DOHH2 (cell line): ENCODE data around the gene CEACAM7.

Experiments used
- H3F3A ChIP-seq: fragments of 200-600 bp; sonication (generic), shearing (Covaris generic); 2 replicates; pipeline ENCODE4 v1.6.0; 2016; ENCODE audit warnings: antibody characterized with exemption, mild to moderate bottlenecking; ENCODE audit not compliant: control insufficient read depth, insufficient read depth
- H3K27ac ChIP-seq: fragments of 200-600 bp; sonication (generic); 2 replicates; pipeline ENCODE4 v1.5.1; 2014; ENCODE audit warnings: low read depth, mild to moderate bottlenecking, low read length, moderate library complexity
- H3K27me3 ChIP-seq: fragments of 200-600 bp; sonication (generic); 2 replicates; pipeline ENCODE4 v1.6.1; 2014; ENCODE audit warnings: mild to moderate bottlenecking, low read length, mixed read lengths; ENCODE audit not compliant: control insufficient read depth
- H3K36me3 ChIP-seq: fragments of 200-600 bp; sonication (generic); 2 replicates; pipeline ENCODE4 v1.6.1; 2014; ENCODE audit warnings: mild to moderate bottlenecking, low read length, moderate library complexity, mixed read lengths; ENCODE audit not compliant: control insufficient read depth
- H3K4me1 ChIP-seq: fragments of 200-600 bp; sonication (generic); 2 replicates; pipeline ENCODE4 v1.6.1; 2014; ENCODE audit warnings: mild to moderate bottlenecking, low read length, mixed read lengths; ENCODE audit not compliant: control insufficient read depth
- H3K4me2 ChIP-seq: fragments of 200-600 bp; sonication (generic); 2 replicates; pipeline ENCODE4 v1.6.0; 2014; ENCODE audit warnings: mild to moderate bottlenecking, low read length, moderate library complexity
- H3K4me3 ChIP-seq: fragments of 200-600 bp; sonication (generic); 2 replicates; pipeline ENCODE4 v1.5.1; 2014; ENCODE audit warnings: mild to moderate bottlenecking, low read length, mixed read lengths
- H3K79me2 ChIP-seq: fragments of 200-600 bp; sonication (generic); 2 replicates; pipeline ENCODE4 v1.6.1; 2014; ENCODE audit warnings: mild to moderate bottlenecking, low read length, mixed read lengths; ENCODE audit not compliant: control insufficient read depth
- H3K9me2 ChIP-seq: fragments of 200-600 bp; sonication (generic); replicated peaks from 2 replicates; pipeline ENCODE4 v1.6.1; 2014; ENCODE audit warnings: mild to moderate bottlenecking, low read length, mixed read lengths; ENCODE audit not compliant: control insufficient read depth
- H3K9me3 ChIP-seq: fragments of 200-600 bp; sonication (generic); 2 replicates; pipeline ENCODE4 v1.6.1; 2014; ENCODE audit warnings: antibody characterized with exemption, low read length, mixed read lengths; ENCODE audit not compliant: control insufficient read depth, insufficient read depth
- H4K20me1 ChIP-seq: fragments of 200-600 bp; sonication (generic); 2 replicates; pipeline ENCODE4 v1.6.0; 2014; ENCODE audit warnings: low read depth, mild to moderate bottlenecking, antibody characterized with exemption, low read length, moderate library complexity; ENCODE audit not compliant: control insufficient read depth, insufficient read depth
- EZH2phosphoT487 ChIP-seq: fragments of 200-600 bp; sonication (generic); IDR thresholded peaks from 2 replicates; pipeline ENCODE4 v1.6.1; 2017; ENCODE audit warnings: borderline replicate concordance, mild to moderate bottlenecking, antibody characterized with exemption, low read length, moderate library complexity, mixed read lengths
- TF ChIP-seq, protein P1 (sequence below): fragments of 200-600 bp; sonication (generic); IDR thresholded peaks from one replicate; pipeline ENCODE4 v1.5.1; 2014; ENCODE audit warnings: antibody characterized with exemption, mild to moderate bottlenecking, low read depth, low read length; ENCODE audit not compliant: poor library complexity, severe bottlenecking

Gene CEACAM7

GRCh38 chr19:41708481-41708880 lies 20.4 kb upstream of the CEACAM7 start, which contains the start of gene CEACAM5:
Gene CEACAM5, plus strand, starts transcription at chr19:41708626. Its CDS starts 106 bp downstream, at chr19:41708732.
- TF ChIP-seq, protein P1, sequence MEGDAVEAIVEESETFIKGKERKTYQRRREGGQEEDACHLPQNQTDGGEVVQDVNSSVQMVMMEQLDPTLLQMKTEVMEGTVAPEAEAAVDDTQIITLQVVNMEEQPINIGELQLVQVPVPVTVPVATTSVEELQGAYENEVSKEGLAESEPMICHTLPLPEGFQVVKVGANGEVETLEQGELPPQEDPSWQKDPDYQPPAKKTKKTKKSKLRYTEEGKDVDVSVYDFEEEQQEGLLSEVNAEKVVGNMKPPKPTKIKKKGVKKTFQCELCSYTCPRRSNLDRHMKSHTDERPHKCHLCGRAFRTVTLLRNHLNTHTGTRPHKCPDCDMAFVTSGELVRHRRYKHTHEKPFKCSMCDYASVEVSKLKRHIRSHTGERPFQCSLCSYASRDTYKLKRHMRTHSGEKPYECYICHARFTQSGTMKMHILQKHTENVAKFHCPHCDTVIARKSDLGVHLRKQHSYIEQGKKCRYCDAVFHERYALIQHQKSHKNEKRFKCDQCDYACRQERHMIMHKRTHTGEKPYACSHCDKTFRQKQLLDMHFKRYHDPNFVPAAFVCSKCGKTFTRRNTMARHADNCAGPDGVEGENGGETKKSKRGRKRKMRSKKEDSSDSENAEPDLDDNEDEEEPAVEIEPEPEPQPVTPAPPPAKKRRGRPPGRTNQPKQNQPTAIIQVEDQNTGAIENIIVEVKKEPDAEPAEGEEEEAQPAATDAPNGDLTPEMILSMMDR = no peak
- no peak for TF ChIP-seq EZH2phosphoT487
- Histone ChIP-seq H3K79me2 (no peaks in the 10 kb centered on the region), H3K36me3 (no peaks in the 10 kb centered on the region), H3F3A (no peaks in the 10 kb centered on the region), H3K4me1 (no peaks in the 10 kb centered on the region), H3K9me2 (no peaks in the 10 kb centered on the region), H3K9me3 (no peaks in the 10 kb centered on the region), H3K27ac (no peak within 1 kb of the TSS), H3K4me2 (no peak within 1 kb of the TSS), H4K20me1 (no peaks in the 10 kb centered on the region), H3K4me3 (no peak within 1 kb of the TSS), H3K27me3 (peaks cover 16% of the 10 kb centered on the region)

GRCh38 chr19:41707871-41708371 lies 19.9 kb upstream of the CEACAM7 start:
- H3K27me3 ChIP-seq = peaks cover 14% of the 10 kb centered on the region
- no peak overlapping the region for H3K4me2 ChIP-seq
- no peaks in the 10 kb centered on the region for H3K79me2 ChIP-seq
- H3K4me3 ChIP-seq = no peak overlapping the region
- no peaks in the 10 kb centered on the region for H3K9me2 ChIP-seq
- H3F3A ChIP-seq = no peaks in the 10 kb centered on the region
- no peaks in the 10 kb centered on the region for H3K36me3 ChIP-seq
- H4K20me1 ChIP-seq = no peaks in the 10 kb centered on the region
- no peaks in the 10 kb centered on the region for H3K4me1 ChIP-seq
- no peak overlapping the region for H3K27ac ChIP-seq
- TF ChIP-seq, protein P1 = no peak
- no peak for TF ChIP-seq EZH2phosphoT487
- H3K9me3 ChIP-seq = no peaks in the 10 kb centered on the region

DNA sequence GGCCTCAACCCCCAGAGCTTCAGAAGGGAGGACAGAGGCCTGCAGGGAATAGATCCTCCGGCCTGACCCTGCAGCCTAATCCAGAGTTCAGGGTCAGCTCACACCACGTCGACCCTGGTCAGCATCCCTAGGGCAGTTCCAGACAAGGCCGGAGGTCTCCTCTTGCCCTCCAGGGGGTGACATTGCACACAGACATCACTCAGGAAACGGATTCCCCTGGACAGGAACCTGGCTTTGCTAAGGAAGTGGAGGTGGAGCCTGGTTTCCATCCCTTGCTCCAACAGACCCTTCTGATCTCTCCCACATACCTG lies 19.4 kb upstream of the CEACAM7 start:
- Histone ChIP-seq H3K27me3 (peaks cover 12% of the 10 kb centered on the region), H3K4me2 (no peak overlapping the region), H3F3A (no peaks in the 10 kb centered on the region), H3K9me3 (no peaks in the 10 kb centered on the region), H3K27ac (no peak overlapping the region), H3K4me3 (no peak overlapping the region), H4K20me1 (no peaks in the 10 kb centered on the region; the same call in 1 of the 2 replicates), H3K79me2 (no peaks in the 10 kb centered on the region), H3K36me3 (no peaks in the 10 kb centered on the region), H3K9me2 (no peaks in the 10 kb centered on the region), H3K4me1 (no peaks in the 10 kb centered on the region)
- TF ChIP-seq, protein P1 = no peak
- TF ChIP-seq EZH2phosphoT487 = no peak
